IMR-90 (cell line): Measurements from ENCODE around the gene ARRDC2. TPM values are rescaled to one million over a fixed set of nuclear protein-coding genes. Genes with fewer than 3 reads are reported as not detected.

Experiments
- ATAC-seq: fragments of 200-7000 bp; cut with Tn5 transposase; 2 replicates; pipeline ENCODE4 v1.9.1; 2020; ENCODE audit warnings: low read depth, mild to moderate bottlenecking, moderate library complexity
- BruUV-seq: library from RNA; stranded (reverse); fragments of 400-500 nt; replicated peaks from 2 replicates; lab custom pipeline; 2021; lab: Mats Ljungman, UMichigan
- CTCF ChIA-PET: fragments of 300-600 bp; formaldehyde crosslinking; extraction: SDS; loops from one replicate; lab custom pipeline; 2021; ENCODE audit warnings: antibody characterized with exemption; lab: Yijun Ruan, JAX
- POLR2A ChIA-PET: fragments of 300-600 bp; sonication (Branson Sonifier 250); formaldehyde crosslinking; loops from one replicate; lab custom pipeline; 2022; ENCODE audit warnings: antibody characterized with exemption; ENCODE audit not compliant: unreplicated experiment; lab: Charles Lee
- DNase-seq: peaks from one replicate; pipeline ENCODE4 v3.0.0; 2013
- H2AFZ ChIP-seq: replicated peaks from 2 replicates; pipeline ENCODE3; 2013; ENCODE audit warnings: low read length, mild to moderate bottlenecking; ENCODE audit not compliant: poor library complexity
- H2AK5ac ChIP-seq: 2 replicates; pipeline ENCODE4 v1.6.1; 2013; ENCODE audit warnings: low read depth, low read length, inconsistent platforms
- H2AK9ac ChIP-seq: replicated peaks from 2 replicates; pipeline ENCODE3; 2013; ENCODE audit warnings: mild to moderate bottlenecking, low read depth, low read length, moderate library complexity; ENCODE audit not compliant: poor library complexity
- H2BK120ac ChIP-seq: 2 replicates; pipeline ENCODE4 v1.6.1; 2013; ENCODE audit warnings: low read depth, low read length, inconsistent platforms
- H2BK15ac ChIP-seq: 3 replicates; pipeline ENCODE4 v1.6.1; 2013; ENCODE audit warnings: low read depth, low read length, inconsistent platforms
- H2BK20ac ChIP-seq: 2 replicates; pipeline ENCODE4 v1.6.1; 2013; ENCODE audit warnings: low read depth, mild to moderate bottlenecking, inconsistent platforms, low read length, moderate library complexity
- H2BK5ac ChIP-seq: 2 replicates; pipeline ENCODE4 v1.6.1; 2013; ENCODE audit warnings: mild to moderate bottlenecking, low read depth, low read length, inconsistent platforms; ENCODE audit not compliant: poor library complexity, severe bottlenecking
- H3K14ac ChIP-seq: replicated peaks from 2 replicates; pipeline ENCODE4 v1.6.1; 2013; ENCODE audit warnings: low read depth, low read length, inconsistent platforms
- H3K18ac ChIP-seq: 2 replicates; pipeline ENCODE4 v1.6.1; 2013; ENCODE audit warnings: low read depth, low read length, control low read depth
- H3K23ac ChIP-seq: 2 replicates; pipeline ENCODE4 v1.6.1; 2013; ENCODE audit warnings: low read depth, low read length, inconsistent platforms
- H3K27ac ChIP-seq: 2 replicates; pipeline ENCODE4 v1.5.1; 2013; ENCODE audit warnings: mild to moderate bottlenecking, control low read depth, low read length; ENCODE audit not compliant: insufficient read depth
- H3K27me3 ChIP-seq: 2 replicates; pipeline ENCODE4 v1.6.1; 2013; ENCODE audit warnings: low read length; ENCODE audit not compliant: control insufficient read depth, insufficient read depth
- H3K36me3 ChIP-seq: 2 replicates; pipeline ENCODE4 v1.6.1; 2013; ENCODE audit warnings: low read length, mixed read lengths; ENCODE audit not compliant: control insufficient read depth, insufficient read depth
- H3K4ac ChIP-seq: 2 replicates; pipeline ENCODE4 v1.6.1; 2013; ENCODE audit warnings: low read depth, low read length, inconsistent platforms
- H3K4me1 ChIP-seq: 2 replicates; pipeline ENCODE4 v1.6.1; 2013; ENCODE audit warnings: low read length, mixed read lengths; ENCODE audit not compliant: control insufficient read depth, insufficient read depth
- H3K4me2 ChIP-seq: 2 replicates; pipeline ENCODE4 v1.6.1; 2013; ENCODE audit warnings: low read depth, mild to moderate bottlenecking, control low read depth, low read length, moderate library complexity
- H3K4me3 ChIP-seq: 2 replicates; pipeline ENCODE4 v1.5.1; 2013; ENCODE audit warnings: low read depth, mild to moderate bottlenecking, control low read depth, low read length, moderate library complexity; ENCODE audit not compliant: insufficient read depth
- H3K56ac ChIP-seq: 2 replicates; pipeline ENCODE4 v1.6.1; 2013; ENCODE audit warnings: low read length, inconsistent platforms; ENCODE audit not compliant: insufficient read depth; ENCODE audit errors: extremely low read depth
- H3K79me1 ChIP-seq, 2 experiments: 2 replicates each; pipeline ENCODE4 v1.6.1; 2013; ENCODE audit warnings: low read length in 2 of 2, inconsistent platforms in 1 of 2, low read depth in 1 of 2
- H3K9ac ChIP-seq: 2 replicates; pipeline ENCODE4 v1.6.1; 2013; ENCODE audit warnings: low read depth, low read length, control low read depth
- H3K9me1 ChIP-seq: 2 replicates; pipeline ENCODE4 v1.6.1; 2013; ENCODE audit warnings: low read length, inconsistent platforms; ENCODE audit not compliant: insufficient read depth
- H3K9me3 ChIP-seq: 2 replicates; pipeline ENCODE4 v1.6.1; 2013; ENCODE audit warnings: low read length; ENCODE audit not compliant: control insufficient read depth, insufficient read depth
- H4K20me1 ChIP-seq: 2 replicates; pipeline ENCODE4 v1.6.1; 2013; ENCODE audit warnings: low read length, inconsistent platforms; ENCODE audit not compliant: insufficient read depth
- H4K5ac ChIP-seq: 2 replicates; pipeline ENCODE4 v1.6.1; 2013; ENCODE audit warnings: mild to moderate bottlenecking, low read depth, low read length, control low read depth
- H4K8ac ChIP-seq, 2 experiments: 2 replicates each; pipeline ENCODE4 v1.6.1; 2013; ENCODE audit warnings: low read depth in 2 of 2, low read length in 2 of 2, control low read depth in 1 of 2, inconsistent platforms in 1 of 2
- H4K91ac ChIP-seq: 2 replicates; pipeline ENCODE4 v1.6.1; 2013; ENCODE audit warnings: low read depth, low read length, inconsistent platforms; ENCODE audit not compliant: insufficient read depth
- BHLHE40 ChIP-seq: fragments of 150-350 bp; IDR thresholded peaks from 2 replicates; pipeline ENCODE4 v1.6.1; 2016; ENCODE audit warnings: mild to moderate bottlenecking, low read depth, low read length
- CEBPB ChIP-seq: IDR thresholded peaks from 2 replicates; pipeline ENCODE4 v1.6.1; 2012; ENCODE audit warnings: low read depth, low read length, improper control_type of control experiment
- CHD1 ChIP-seq: IDR thresholded peaks from 2 replicates; pipeline ENCODE4 v1.6.1; 2012; ENCODE audit warnings: low read depth, low read length, improper control_type of control experiment
- CTCF ChIP-seq: conservative IDR thresholded peaks from 2 replicates; pipeline ENCODE4 v1.5.1; 2012; ENCODE audit warnings: mild to moderate bottlenecking, low read depth, low read length, improper control_type of control experiment
- ELK1 ChIP-seq: fragments of 150-350 bp; IDR thresholded peaks from 2 replicates; pipeline ENCODE4 v1.6.1; 2016; ENCODE audit warnings: low read depth, mild to moderate bottlenecking, low read length, moderate library complexity, borderline replicate concordance
- FOS ChIP-seq: fragments of 150-350 bp; IDR thresholded peaks from 2 replicates; pipeline ENCODE4 v1.6.1; 2016; ENCODE audit warnings: low read depth, low read length
- MAFK ChIP-seq: IDR thresholded peaks from 2 replicates; pipeline ENCODE4 v1.6.1; 2012; ENCODE audit warnings: low read depth, low read length, improper control_type of control experiment
- MAZ ChIP-seq: IDR thresholded peaks from 2 replicates; pipeline ENCODE4 v1.6.1; 2012; ENCODE audit warnings: low read depth, mild to moderate bottlenecking, low read length, improper control_type of control experiment, moderate library complexity, borderline replicate concordance
- MXI1 ChIP-seq: IDR thresholded peaks from 2 replicates; pipeline ENCODE4 v1.6.1; 2012; ENCODE audit warnings: low read depth, mild to moderate bottlenecking, low read length, moderate library complexity, borderline replicate concordance
- NFE2L2 ChIP-seq: fragments of 150-350 bp; IDR thresholded peaks from 2 replicates; pipeline ENCODE4 v1.6.1; 2016; ENCODE audit warnings: low read depth, mild to moderate bottlenecking, low read length
- POLR2A ChIP-seq: IDR thresholded peaks from 2 replicates; pipeline ENCODE4 v1.6.1; 2012; ENCODE audit warnings: mild to moderate bottlenecking, low read depth, low read length
- RAD21 ChIP-seq: IDR thresholded peaks from 2 replicates; pipeline ENCODE4 v1.6.1; 2012; ENCODE audit warnings: low read length, improper control_type of control experiment
- RCOR1 ChIP-seq: IDR thresholded peaks from 2 replicates; pipeline ENCODE4 v1.6.1; 2012; ENCODE audit warnings: mild to moderate bottlenecking, low read length, improper control_type of control experiment; ENCODE audit not compliant: insufficient replicate concordance
- RFX5 ChIP-seq: IDR thresholded peaks from 2 replicates; pipeline ENCODE4 v1.8.0; 2012; ENCODE audit warnings: low read depth, mild to moderate bottlenecking, low read length, moderate library complexity
- SMC3 ChIP-seq: fragments of 150-350 bp; IDR thresholded peaks from 2 replicates; pipeline ENCODE4 v1.6.1; 2016; ENCODE audit warnings: low read depth, mild to moderate bottlenecking, antibody characterized with exemption, low read length, moderate library complexity
- USF2 ChIP-seq: fragments of 150-350 bp; IDR thresholded peaks from 2 replicates; pipeline ENCODE4 v1.6.1; 2017; ENCODE audit warnings: mild to moderate bottlenecking, antibody characterized with exemption, low read length, low read depth
- WGBS, 2 experiments: methylation state at CpG; one replicate each; pipeline versions ENCODE4 v1.1.5 to v1.1.7; 2013; ENCODE audit warnings: missing lambda C conversion rate in 2 of 2; ENCODE audit not compliant: insufficient read length in 1 of 2; ENCODE audit errors: extremely low coverage in 2 of 2; 5-methylcytosine and 5-hydroxymethylcytosine counted together
- dilution Hi-C: fragments of 300-500 bp; cut with HindIII; formaldehyde crosslinking; loops from one replicate; pipeline ENCODE4 v1.14.3; 2018; ENCODE audit warnings: low sequenced_read_pairs; ENCODE audit not compliant: unreplicated experiment
- in situ Hi-C: fragments of 300-500 bp; cut with MboI; formaldehyde crosslinking; loops from 3 replicates; pipeline ENCODE4 v1.14.3; 2019; ENCODE audit warnings: low sequenced_read_pairs, inconsistent platforms, mixed read lengths
- intact Hi-C: fragments of 100-400 bp; cut with micrococcal nuclease; formaldehyde crosslinking; loops from 2 replicates; pipeline ENCODE4 v1.10.0; 2022
- polyA plus RNA-seq, 3 experiments: library from polyadenylated mRNA; depleted of rRNA; stranded (reverse); fragments of >200 nt; gene quantifications; 2 replicates each; pipeline ENCODE4 v1.2.3, GENCODE V29; 2012; ENCODE audit warnings: low replicate concordance in 1 of 3
- total RNA-seq: library from RNA; depleted of rRNA; stranded (reverse); fragments of >200 nt; gene quantifications from 2 replicates; pipeline ENCODE4 v1.2.3, GENCODE V29; 2012

Gene ARRDC2
- total and polyA plus RNA-seq, 2 of the 4 experiments (the other 2 are of a cell fraction): 1.4 to 4.9 TPM

GRCh38 chr19:17993076-17993813 lies 14.7 kb upstream of the ARRDC2 start:
- in situ Hi-C loops: loop anchor here (5.0 kb wide), 1 partner anchor 56 kb away; no protein-coding TSS in a partner anchor
- intact Hi-C loops: no loop called here
- H3K36me3 ChIP-seq: no peaks in the 10 kb centered on the region
- no peak overlapping the region for H2AK5ac ChIP-seq
- BruUV-seq: no TSS peak
- ATAC-seq (no peak), DNase-seq (no peak)
- H2BK20ac ChIP-seq: no peak overlapping the region
- no peaks in the 10 kb centered on the region for H4K20me1 ChIP-seq
- no peak overlapping the region for H3K4ac ChIP-seq
- H3K27me3 ChIP-seq: peaks cover 2% of the 10 kb centered on the region; the same call in 1 of the 2 replicates
- H3K14ac ChIP-seq: no peak overlapping the region
- H4K5ac ChIP-seq: no peak overlapping the region
- no peak overlapping the region for H3K27ac ChIP-seq
- no peak overlapping the region for H2AFZ ChIP-seq
- no peaks in the 10 kb centered on the region for H3K9me1 ChIP-seq
- no peak overlapping the region for H3K23ac ChIP-seq
- H3K18ac ChIP-seq: no peak overlapping the region
- H3K4me2 ChIP-seq: no peak overlapping the region
- no peak overlapping the region for H4K91ac ChIP-seq
- no peak overlapping the region for H2BK120ac ChIP-seq
- H2BK5ac ChIP-seq: no peak overlapping the region
- WGBS, 2 experiments: 70% methylated on average over 5 of the region's 27 CpGs; no CpG with 5 or more reads in 1 of the 2 experiments
- no peak overlapping the region for H2AK9ac ChIP-seq
- ChIA-PET POLR2A (no interaction called here), CTCF (no interaction called here)
- dilution Hi-C loops: no loop called here
- H2BK15ac ChIP-seq: no peak overlapping the region
- H3K56ac ChIP-seq: no peak overlapping the region
- no peak overlapping the region for H3K4me3 ChIP-seq
- no peaks in the 10 kb centered on the region for H3K4me1 ChIP-seq
- no peaks in the 10 kb centered on the region for H3K79me1 ChIP-seq
- no peaks in the 10 kb centered on the region for H3K9me3 ChIP-seq
- no peak overlapping the region for H4K8ac ChIP-seq
- H3K9ac ChIP-seq: no peak overlapping the region
- no peak for TF ChIP-seq RFX5
- TF ChIP-seq FOS: no peak
- no peak for TF ChIP-seq USF2
- TF ChIP-seq RCOR1: no peak
- TF ChIP-seq NFE2L2: no peak
- TF ChIP-seq BHLHE40: no peak
- no peak for TF ChIP-seq MAZ
- no peak for TF ChIP-seq ELK1
- no peak for TF ChIP-seq POLR2A
- no peak for TF ChIP-seq CEBPB
- no peak for TF ChIP-seq CTCF
- no peak for TF ChIP-seq MXI1
- no peak for TF ChIP-seq MAFK
- TF ChIP-seq CHD1: no peak
- TF ChIP-seq SMC3: no peak
- TF ChIP-seq RAD21: no peak
